ENCODE measurements around the gene LRRK1. TPM values are rescaled to one million over a fixed set of nuclear protein-coding genes. Genes with fewer than 3 reads are reported as not detected.

Gene LRRK1
- total RNA-seq, 1 donor from 2014 or later = 4.8 TPM

GRCh38 chr15:100902436-100903167 lies 16.6 kb upstream of the LRRK1 start:
- no peak for TF ChIP-seq CTCF (IDR thresholded peaks at IDR 0.05; ENCODE audit: unreplicated experiment)
- no peak for DNase-seq (ENCODE audit: low spot score)
- no peaks in the 10 kb centered on the region for H3K27me3 Mint-ChIP-seq (ENCODE audit: unreplicated experiment)
- H3K36me3 Mint-ChIP-seq (ENCODE audit: low read depth, unreplicated experiment) = peaks cover 13% of the 10 kb centered on the region
- no peak overlapping the region for H3K27ac Mint-ChIP-seq (ENCODE audit: unreplicated experiment)
- H3K4me3 Mint-ChIP-seq (ENCODE audit: unreplicated experiment) = no peak overlapping the region
- no peaks in the 10 kb centered on the region for H3K9me3 Mint-ChIP-seq (ENCODE audit: unreplicated experiment)
- peaks cover 4% of the 10 kb centered on the region for H3K4me1 Mint-ChIP-seq (ENCODE audit: unreplicated experiment)

GRCh38 chr15:100903168-100903554 lies 16.0 kb upstream of the LRRK1 start:
- Mint-ChIP-seq H3K9me3 (ENCODE audit: unreplicated experiment) (no peaks in the 10 kb centered on the region), H3K27ac (ENCODE audit: unreplicated experiment) (no peak overlapping the region), H3K36me3 (ENCODE audit: low read depth, unreplicated experiment) (peaks cover 12% of the 10 kb centered on the region), H3K4me1 (ENCODE audit: unreplicated experiment) (peaks cover 4% of the 10 kb centered on the region), H3K4me3 (ENCODE audit: unreplicated experiment) (no peak overlapping the region), H3K27me3 (ENCODE audit: unreplicated experiment) (no peaks in the 10 kb centered on the region)
- TF ChIP-seq CTCF (IDR thresholded peaks at IDR 0.05; ENCODE audit: unreplicated experiment) = no peak
- no peak for DNase-seq (ENCODE audit: low spot score)

GRCh38 chr15:100905850-100906249 lies 13.3 kb upstream of the LRRK1 start:
- peaks cover 4% of the 10 kb centered on the region for H3K4me1 Mint-ChIP-seq (ENCODE audit: unreplicated experiment)
- peaks cover 1% of the 10 kb centered on the region for H3K27me3 Mint-ChIP-seq (ENCODE audit: unreplicated experiment)
- TF ChIP-seq CTCF (IDR thresholded peaks at IDR 0.05; ENCODE audit: unreplicated experiment) = no peak
- H3K4me3 Mint-ChIP-seq (ENCODE audit: unreplicated experiment) = no peak overlapping the region
- no peak overlapping the region for H3K27ac Mint-ChIP-seq (ENCODE audit: unreplicated experiment)
- peaks cover 4% of the 10 kb centered on the region for H3K36me3 Mint-ChIP-seq (ENCODE audit: low read depth, unreplicated experiment)
- no peak for DNase-seq (ENCODE audit: low spot score)
- H3K9me3 Mint-ChIP-seq (ENCODE audit: unreplicated experiment) = no peaks in the 10 kb centered on the region

- Mint-ChIP-seq H3K4me3 (ENCODE audit: unreplicated experiment) (no peak overlapping the region), H3K27ac (ENCODE audit: unreplicated experiment) (no peak overlapping the region), H3K9me3 (ENCODE audit: unreplicated experiment) (no peaks in the 10 kb centered on the region), H3K4me1 (ENCODE audit: unreplicated experiment) (no peaks in the 10 kb centered on the region), H3K27me3 (ENCODE audit: unreplicated experiment) (peaks cover 2% of the 10 kb centered on the region), H3K36me3 (ENCODE audit: low read depth, unreplicated experiment) (peaks cover 6% of the 10 kb centered on the region)
- TF ChIP-seq CTCF (IDR thresholded peaks at IDR 0.05; ENCODE audit: unreplicated experiment) = no peak
- DNase-seq (ENCODE audit: low spot score) = no peak
Observed at GRCh38 chr15:100908466-100908865, 10.7 kb upstream of the LRRK1 start.

GRCh38 chr15:100909565-100909964 lies 9.6 kb upstream of the LRRK1 start:
- peaks cover 9% of the 10 kb centered on the region for H3K36me3 Mint-ChIP-seq (ENCODE audit: low read depth, unreplicated experiment)
- no peaks in the 10 kb centered on the region for H3K9me3 Mint-ChIP-seq (ENCODE audit: unreplicated experiment)
- peaks cover 2% of the 10 kb centered on the region for H3K27me3 Mint-ChIP-seq (ENCODE audit: unreplicated experiment)
- H3K4me1 Mint-ChIP-seq (ENCODE audit: unreplicated experiment) = no peaks in the 10 kb centered on the region
- H3K4me3 Mint-ChIP-seq (ENCODE audit: unreplicated experiment) = no peak overlapping the region
- no peak for DNase-seq (ENCODE audit: low spot score)
- no peak overlapping the region for H3K27ac Mint-ChIP-seq (ENCODE audit: unreplicated experiment)
- TF ChIP-seq CTCF (IDR thresholded peaks at IDR 0.05; ENCODE audit: unreplicated experiment) = no peak

Measured in endothelial cell (in vitro differentiated cells).